ENCODE results near the gene ACYP1.

Gene ACYP1

GRCh38 chr14:75046275-75046674 is 17.5 kb downstream of the ACYP1 start:
- DNase-seq (ENCODE audit: low read depth), result no peak
- H3K4me3 ChIP-seq (ENCODE audit: low read depth, low read length), result no peak overlapping the region
- TF ChIP-seq CTCF (IDR thresholded peaks at IDR 0.05; ENCODE audit: low read depth, low read length), result no peak
- no peak for TF ChIP-seq MAX (IDR thresholded peaks at IDR 0.05; ENCODE audit: low read depth, low read length)
- TF ChIP-seq POLR2A (IDR thresholded peaks at IDR 0.05; ENCODE audit: extremely low read depth, insufficient read length), result no peak
- no peak for TF ChIP-seq MYC (IDR thresholded peaks at IDR 0.05; ENCODE audit: low read depth, low read length)

GRCh38 chr14:75044752-75045151 is 19.1 kb downstream of the ACYP1 start:
- TF ChIP-seq MYC (IDR thresholded peaks at IDR 0.05; ENCODE audit: low read depth, low read length) (no peak), CTCF (IDR thresholded peaks at IDR 0.05; ENCODE audit: low read depth, low read length) (no peak), MAX (IDR thresholded peaks at IDR 0.05; ENCODE audit: low read depth, low read length) (no peak), POLR2A (IDR thresholded peaks at IDR 0.05; ENCODE audit: extremely low read depth, insufficient read length) (no peak)
- DNase-seq (ENCODE audit: low read depth), result no peak
- no peak overlapping the region for H3K4me3 ChIP-seq (ENCODE audit: low read depth, low read length)

- H3K4me3 ChIP-seq (ENCODE audit: low read depth, low read length), result no peak overlapping the region
- no peak for DNase-seq (ENCODE audit: low read depth)
- TF ChIP-seq MAX (IDR thresholded peaks at IDR 0.05; ENCODE audit: low read depth, low read length) (no peak), CTCF (IDR thresholded peaks at IDR 0.05; ENCODE audit: low read depth, low read length) (no peak), MYC (IDR thresholded peaks at IDR 0.05; ENCODE audit: low read depth, low read length) (no peak), POLR2A (IDR thresholded peaks at IDR 0.05; ENCODE audit: extremely low read depth, insufficient read length) (no peak)
Measured at GRCh38 chr14:75044322-75044721, 19.5 kb downstream of the ACYP1 start.

- no peak for DNase-seq (ENCODE audit: low read depth)
- TF ChIP-seq MAX (IDR thresholded peaks at IDR 0.05; ENCODE audit: low read depth, low read length), result no peak
- no peak for TF ChIP-seq CTCF (IDR thresholded peaks at IDR 0.05; ENCODE audit: low read depth, low read length)
- TF ChIP-seq POLR2A (IDR thresholded peaks at IDR 0.05; ENCODE audit: extremely low read depth, insufficient read length), result no peak
- TF ChIP-seq MYC (IDR thresholded peaks at IDR 0.05; ENCODE audit: low read depth, low read length), result no peak
- H3K4me3 ChIP-seq (ENCODE audit: low read depth, low read length), result no peak overlapping the region
Measured at GRCh38 chr14:75042035-75042434, 21.8 kb downstream of the ACYP1 start.

- DNase-seq (ENCODE audit: low read depth), result no peak
- TF ChIP-seq CTCF (IDR thresholded peaks at IDR 0.05; ENCODE audit: low read depth, low read length) (no peak), POLR2A (IDR thresholded peaks at IDR 0.05; ENCODE audit: extremely low read depth, insufficient read length) (no peak), MAX (IDR thresholded peaks at IDR 0.05; ENCODE audit: low read depth, low read length) (no peak), MYC (IDR thresholded peaks at IDR 0.05; ENCODE audit: low read depth, low read length) (no peak)
- no peak overlapping the region for H3K4me3 ChIP-seq (ENCODE audit: low read depth, low read length)
Measured at GRCh38 chr14:75041613-75042012, 22.2 kb downstream of the ACYP1 start.

GRCh38 chr14:75040959-75041358 is 22.9 kb downstream of the ACYP1 start:
- TF ChIP-seq POLR2A (IDR thresholded peaks at IDR 0.05; ENCODE audit: extremely low read depth, insufficient read length) (no peak), MYC (IDR thresholded peaks at IDR 0.05; ENCODE audit: low read depth, low read length) (no peak), CTCF (IDR thresholded peaks at IDR 0.05; ENCODE audit: low read depth, low read length) (no peak), MAX (IDR thresholded peaks at IDR 0.05; ENCODE audit: low read depth, low read length) (no peak)
- DNase-seq (ENCODE audit: low read depth), result no peak
- H3K4me3 ChIP-seq (ENCODE audit: low read depth, low read length), result no peak overlapping the region
